GM23338 (cell line): Measurements from ENCODE around the gene CNGA4.

Experiments
- POLR2AphosphoS5 ChIP-seq: IDR thresholded peaks from 2 replicates; pipeline ENCODE4 v1.6.1; 2016; ENCODE audit warnings: antibody characterized with exemption, low read depth
- TF ChIP-seq, protein P1 (sequence below), 2 experiments: fragments of 200-600 bp in 1 of 2; sonication (generic) in 1 of 2; conservative IDR thresholded peaks; 2 replicates each; pipeline versions ENCODE4 v1.5.1 to v1.6.1; 2016 to 2017; ENCODE audit warnings: antibody characterized with exemption in 2 of 2, low read depth in 2 of 2, mild to moderate bottlenecking in 2 of 2, moderate library complexity in 1 of 2

DNA sequence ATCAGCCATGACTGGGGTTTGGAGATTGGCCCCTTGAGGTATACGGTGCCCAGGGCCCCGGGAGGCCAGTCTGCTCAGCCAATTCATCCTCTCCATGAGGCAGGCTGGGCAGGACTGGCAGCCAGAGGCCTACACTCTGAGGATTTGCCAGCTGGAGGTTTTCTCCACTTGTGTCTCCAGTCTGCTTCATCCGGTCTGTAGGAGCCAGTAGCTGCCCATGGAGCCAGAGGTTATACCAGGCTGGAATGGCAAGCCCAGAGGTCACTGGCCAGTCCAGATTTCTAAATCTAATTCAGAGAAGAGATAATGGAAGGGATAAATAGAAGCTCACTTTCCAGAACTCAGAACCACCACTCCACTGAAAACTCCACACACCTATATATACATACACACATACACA, 14.5 kb upstream of the CNGA4 start:
- TF ChIP-seq, protein P1, sequence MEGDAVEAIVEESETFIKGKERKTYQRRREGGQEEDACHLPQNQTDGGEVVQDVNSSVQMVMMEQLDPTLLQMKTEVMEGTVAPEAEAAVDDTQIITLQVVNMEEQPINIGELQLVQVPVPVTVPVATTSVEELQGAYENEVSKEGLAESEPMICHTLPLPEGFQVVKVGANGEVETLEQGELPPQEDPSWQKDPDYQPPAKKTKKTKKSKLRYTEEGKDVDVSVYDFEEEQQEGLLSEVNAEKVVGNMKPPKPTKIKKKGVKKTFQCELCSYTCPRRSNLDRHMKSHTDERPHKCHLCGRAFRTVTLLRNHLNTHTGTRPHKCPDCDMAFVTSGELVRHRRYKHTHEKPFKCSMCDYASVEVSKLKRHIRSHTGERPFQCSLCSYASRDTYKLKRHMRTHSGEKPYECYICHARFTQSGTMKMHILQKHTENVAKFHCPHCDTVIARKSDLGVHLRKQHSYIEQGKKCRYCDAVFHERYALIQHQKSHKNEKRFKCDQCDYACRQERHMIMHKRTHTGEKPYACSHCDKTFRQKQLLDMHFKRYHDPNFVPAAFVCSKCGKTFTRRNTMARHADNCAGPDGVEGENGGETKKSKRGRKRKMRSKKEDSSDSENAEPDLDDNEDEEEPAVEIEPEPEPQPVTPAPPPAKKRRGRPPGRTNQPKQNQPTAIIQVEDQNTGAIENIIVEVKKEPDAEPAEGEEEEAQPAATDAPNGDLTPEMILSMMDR (conservative IDR thresholded peaks at IDR 0.05; ENCODE audit: low read depth in 2 of 2): no peak
- TF ChIP-seq POLR2AphosphoS5: no peak
